Fibroblast of skin of left quadriceps (primary cell): Measurements from ENCODE around the gene DNAJA2.
"Not testable (repeated sequence)": the region's sequence is repeated elsewhere in the genome, so short reads cannot be mapped to it uniquely, and the experiment has no call there.

Experiments
- DNase-seq, 2 experiments: peaks; one replicate each; pipeline ENCODE4 v3.0.0-alpha.2; 2013; ENCODE audit warnings: low read depth in 2 of 2

DNAJA2 gene

GRCh38 chr16:46975908-46976470 lies 2.5 kb upstream of the DNAJA2 start:
- DNase-seq, result no peak

- DNase-seq, result no peak
These were observed 1.7 kb upstream of the DNAJA2 start for GRCh38 chr16:46975165-46975564.

GRCh38 chr16:46974352-46974751 lies 878 bp upstream of the DNAJA2 start:
- no peak for DNase-seq

GRCh38 chr16:46973996-46974324 lies 486 bp upstream of the DNAJA2 start:
- no peak for DNase-seq

- no peak for DNase-seq
These were observed 856 bp downstream of the DNAJA2 start for GRCh38 chr16:46972429-46973206.

GRCh38 chr16:46971271-46971670 lies 2.2 kb downstream of the DNAJA2 start:
- no peak for DNase-seq

GRCh38 chr16:46970089-46970488 lies 3.4 kb downstream of the DNAJA2 start:
- DNase-seq, result no peak

- no peak for DNase-seq
These were observed 5.4 kb downstream of the DNAJA2 start for GRCh38 chr16:46968063-46968435.

- no peak for DNase-seq
These were observed 10.8 kb downstream of the DNAJA2 start for GRCh38 chr16:46962629-46963028.

- no peak for DNase-seq
These were observed 11.8 kb downstream of the DNAJA2 start for GRCh38 chr16:46961373-46962353.

- DNase-seq, result no peak
These were observed 18.9 kb downstream of the DNAJA2 start for GRCh38 chr16:46954562-46954961.

- no peak for DNase-seq
These were observed 23.5 kb downstream of the DNAJA2 start for GRCh38 chr16:46950009-46950408.

GRCh38 chr16:46949241-46949892 lies 24.1 kb downstream of the DNAJA2 start:
- no peak for DNase-seq

- DNase-seq, result no peak
These were observed 24.8 kb downstream of the DNAJA2 start for GRCh38 chr16:46948548-46949166.

GRCh38 chr16:46947900-46948547 lies 25.4 kb downstream of the DNAJA2 start:
- DNase-seq, result peak in 1 of 2 experiments; percentile 11

- not testable (repeated sequence) for DNase-seq
These were observed 28.8 kb downstream of the DNAJA2 start for GRCh38 chr16:46944713-46945112.

- no peak for DNase-seq
These were observed 35.9 kb downstream of the DNAJA2 start for GRCh38 chr16:46937536-46937935.

- no peak for DNase-seq
These were observed 40.7 kb downstream of the DNAJA2 start for GRCh38 chr16:46932802-46933201.

GRCh38 chr16:46930861-46931260 lies 42.6 kb downstream of the DNAJA2 start:
- DNase-seq, result no peak

GRCh38 chr16:46929378-46930332 lies 43.8 kb downstream of the DNAJA2 start:
- peak; percentile 6 to 9 for DNase-seq
